Panc1 (cell line): ENCODE results near the gene RARG. TPM values are rescaled to one million over a fixed set of nuclear protein-coding genes. Genes with fewer than 3 reads are reported as not detected.

Experiments used
- ATAC-seq: fragments of 200-7000 bp; cut with Tn5 transposase; 2 replicates; pipeline ENCODE4 v1.9.1; 2020; ENCODE audit warnings: mild to moderate bottlenecking, moderate library complexity
- BruUV-seq: library from RNA; stranded (reverse); fragments of 400-500 nt; replicated peaks from 2 replicates; lab custom pipeline; 2021; lab: Mats Ljungman, UMichigan
- CTCF ChIA-PET: fragments of 300-600 bp; sonication (Branson Sonifier 250); formaldehyde crosslinking; loops from one replicate; lab custom pipeline; 2022; ENCODE audit warnings: antibody characterized with exemption; lab: Charles Lee
- POLR2A ChIA-PET: fragments of 300-600 bp; sonication (Branson Sonifier 250); formaldehyde crosslinking; loops from one replicate; lab custom pipeline; 2022; ENCODE audit warnings: antibody characterized with exemption; lab: Charles Lee
- DNase-seq: peaks from one replicate; pipeline ENCODE4 v3.0.0-alpha.2; 2010; ENCODE audit warnings: low read depth, low spot score
- H3K27ac ChIP-seq: 2 replicates; pipeline ENCODE4 v1.5.1; 2011; ENCODE audit warnings: mild to moderate bottlenecking, low read length, inconsistent platforms
- H3K27me3 ChIP-seq: fragments of 200-500 bp; sonication (Bioruptor generic); 2 replicates; pipeline ENCODE4 v1.6.0; 2014; ENCODE audit warnings: low read length, inconsistent platforms; ENCODE audit not compliant: control insufficient read depth, insufficient read depth
- H3K36me3 ChIP-seq: fragments of 200-500 bp; sonication (Bioruptor generic); 2 replicates; pipeline ENCODE4 v1.5.1; 2014; ENCODE audit warnings: inconsistent platforms, mild to moderate bottlenecking, low read length, moderate library complexity; ENCODE audit not compliant: control insufficient read depth, insufficient read depth
- H3K4me1 ChIP-seq: 2 replicates; pipeline ENCODE4 v1.5.1; 2011; ENCODE audit warnings: inconsistent platforms, mild to moderate bottlenecking, low read length, moderate library complexity; ENCODE audit not compliant: control insufficient read depth, insufficient read depth
- H3K4me3 ChIP-seq, 2 experiments: 2 replicates each; pipeline ENCODE4 v1.5.1; 2011 to 2012; ENCODE audit warnings: low read depth in 2 of 2, low read length in 2 of 2, mild to moderate bottlenecking in 2 of 2, inconsistent platforms in 1 of 2, moderate library complexity in 1 of 2
- H3K9me3 ChIP-seq: fragments of 200-500 bp; sonication (Bioruptor generic); 2 replicates; pipeline ENCODE4 v1.5.1; 2014; ENCODE audit warnings: low read depth, mild to moderate bottlenecking, inconsistent platforms, low read length, moderate library complexity; ENCODE audit not compliant: control insufficient read depth, insufficient read depth
- CTCF ChIP-seq: fragments of 450-650 bp; IDR thresholded peaks from 2 replicates; pipeline ENCODE4 v1.5.1; 2017; ENCODE audit warnings: mild to moderate bottlenecking
- POLR2AphosphoS5 ChIP-seq: IDR thresholded peaks from 2 replicates; pipeline ENCODE4 v1.6.1; 2012; ENCODE audit warnings: mild to moderate bottlenecking, low read depth, low read length, moderate library complexity
- SIN3A ChIP-seq: IDR thresholded peaks from 2 replicates; pipeline ENCODE4 v1.6.1; 2012; ENCODE audit warnings: low read depth, mild to moderate bottlenecking, low read length, moderate library complexity, borderline replicate concordance; ENCODE audit not compliant: insufficient read depth
- TCF7L2 ChIP-seq: IDR thresholded peaks from 2 replicates; pipeline ENCODE4 v1.6.1; 2011; ENCODE audit warnings: mild to moderate bottlenecking, low read depth, low read length, inconsistent platforms
- in situ Hi-C: cut with HindIII; loops from 2 replicates; pipeline ENCODE4 v1.10.0; 2016; ENCODE audit warnings: low sequenced_read_pairs, low pct_unique_long_range_greater_than_20kb
- intact Hi-C: fragments of 100-400 bp; cut with micrococcal nuclease; formaldehyde crosslinking; loops from one replicate; pipeline ENCODE4 v1.10.0; 2022; ENCODE audit not compliant: unreplicated experiment
- total RNA-seq: library from RNA; stranded (reverse); gene quantifications from one replicate; pipeline ENCODE4 v1.2.1, GENCODE V29; 2021; ENCODE audit not compliant: unreplicated experiment
- TF ChIP-seq, protein P1 (sequence below), 2 experiments: IDR thresholded peaks; 2 replicates each; pipeline ENCODE4 v1.6.1; 2011 to 2012; ENCODE audit warnings: low read depth in 2 of 2, control low read depth in 1 of 2, low read length in 1 of 2, mild to moderate bottlenecking in 1 of 2, moderate library complexity in 1 of 2; ENCODE audit not compliant: insufficient read depth in 1 of 2

The RARG gene
- total RNA-seq, 1 experiment from 2014 or later, result 41.2 TPM

GRCh38 chr12:53222806-53223261, 9.2 kb downstream of the RARG start:
- Histone ChIP-seq H3K27ac (peak overlapping the region; percentile 88), H3K4me3 (no peak overlapping the region), H3K27me3 (no peaks in the 10 kb centered on the region), H3K9me3 (no peaks in the 10 kb centered on the region), H3K36me3 (no peaks in the 10 kb centered on the region), H3K4me1 (peaks cover 41% of the 10 kb centered on the region)
- intact Hi-C loops, result no loop called here
- CTCF ChIA-PET, result no interaction called here
- no TSS peak for BruUV-seq
- TF ChIP-seq POLR2AphosphoS5, result no peak
- TF ChIP-seq CTCF, result no peak
- TF ChIP-seq, protein P1, sequence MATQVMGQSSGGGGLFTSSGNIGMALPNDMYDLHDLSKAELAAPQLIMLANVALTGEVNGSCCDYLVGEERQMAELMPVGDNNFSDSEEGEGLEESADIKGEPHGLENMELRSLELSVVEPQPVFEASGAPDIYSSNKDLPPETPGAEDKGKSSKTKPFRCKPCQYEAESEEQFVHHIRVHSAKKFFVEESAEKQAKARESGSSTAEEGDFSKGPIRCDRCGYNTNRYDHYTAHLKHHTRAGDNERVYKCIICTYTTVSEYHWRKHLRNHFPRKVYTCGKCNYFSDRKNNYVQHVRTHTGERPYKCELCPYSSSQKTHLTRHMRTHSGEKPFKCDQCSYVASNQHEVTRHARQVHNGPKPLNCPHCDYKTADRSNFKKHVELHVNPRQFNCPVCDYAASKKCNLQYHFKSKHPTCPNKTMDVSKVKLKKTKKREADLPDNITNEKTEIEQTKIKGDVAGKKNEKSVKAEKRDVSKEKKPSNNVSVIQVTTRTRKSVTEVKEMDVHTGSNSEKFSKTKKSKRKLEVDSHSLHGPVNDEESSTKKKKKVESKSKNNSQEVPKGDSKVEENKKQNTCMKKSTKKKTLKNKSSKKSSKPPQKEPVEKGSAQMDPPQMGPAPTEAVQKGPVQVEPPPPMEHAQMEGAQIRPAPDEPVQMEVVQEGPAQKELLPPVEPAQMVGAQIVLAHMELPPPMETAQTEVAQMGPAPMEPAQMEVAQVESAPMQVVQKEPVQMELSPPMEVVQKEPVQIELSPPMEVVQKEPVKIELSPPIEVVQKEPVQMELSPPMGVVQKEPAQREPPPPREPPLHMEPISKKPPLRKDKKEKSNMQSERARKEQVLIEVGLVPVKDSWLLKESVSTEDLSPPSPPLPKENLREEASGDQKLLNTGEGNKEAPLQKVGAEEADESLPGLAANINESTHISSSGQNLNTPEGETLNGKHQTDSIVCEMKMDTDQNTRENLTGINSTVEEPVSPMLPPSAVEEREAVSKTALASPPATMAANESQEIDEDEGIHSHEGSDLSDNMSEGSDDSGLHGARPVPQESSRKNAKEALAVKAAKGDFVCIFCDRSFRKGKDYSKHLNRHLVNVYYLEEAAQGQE (IDR thresholded peaks at IDR 0.05; ENCODE audit: insufficient read depth in 1 of 2, low read depth in 2 of 2, low read length in 1 of 2), result no peak
- no peak for TF ChIP-seq TCF7L2
- no peak for TF ChIP-seq SIN3A
- POLR2A ChIA-PET, result interaction anchor here (0.6 kb wide), 1 partner anchor 1245 kb away, joined by 5 read pairs; no protein-coding TSS in a partner anchor
- DNase-seq, result no peak
- in situ Hi-C loops, result no loop called here
- ATAC-seq, result no peak

- ChIA-PET POLR2A (no interaction called here), CTCF (no interaction called here)
- TF ChIP-seq POLR2AphosphoS5 (no peak), SIN3A (no peak), TCF7L2 (no peak), CTCF (no peak)
- TF ChIP-seq, protein P1 (IDR thresholded peaks at IDR 0.05; ENCODE audit: insufficient read depth in 1 of 2, low read depth in 2 of 2, low read length in 1 of 2), result no peak
- in situ Hi-C loops, result no loop called here
- Histone ChIP-seq H3K9me3 (no peaks in the 10 kb centered on the region), H3K36me3 (no peaks in the 10 kb centered on the region), H3K4me1 (peaks cover 46% of the 10 kb centered on the region), H3K4me3 (peak overlapping the region in 1 of 2 experiments; percentile 39; a peak in 1 of 4 replicates), H3K27ac (peak overlapping the region; percentile 88), H3K27me3 (no peaks in the 10 kb centered on the region)
- intact Hi-C loops, result no loop called here
- DNase-seq, result no peak
- no peak for ATAC-seq
- BruUV-seq, result no TSS peak
Observed at GRCh38 chr12:53222170-53222721, 9.8 kb downstream of the RARG start.
